Ishikawa (cell line): ENCODE data around the gene PNPLA7.

ENCODE experiments used
- CEBPB ChIP-seq: IDR thresholded peaks from 2 replicates; pipeline ENCODE4 v1.6.1; 2012
- CREB1 ChIP-seq: IDR thresholded peaks from 2 replicates; pipeline ENCODE4 v1.6.1; 2012; ENCODE audit warnings: low read depth
- EGR1 ChIP-seq: IDR thresholded peaks from 2 replicates; pipeline ENCODE4 v1.6.1; 2012
- EP300 ChIP-seq: IDR thresholded peaks from 2 replicates; pipeline ENCODE4 v1.6.1; 2012; ENCODE audit warnings: borderline replicate concordance
- FOXM1 ChIP-seq: IDR thresholded peaks from 2 replicates; pipeline ENCODE4 v1.6.1; 2012; ENCODE audit warnings: low read depth, borderline replicate concordance
- NFIC ChIP-seq: IDR thresholded peaks from 2 replicates; pipeline ENCODE4 v1.6.1; 2012
- RAD21 ChIP-seq: IDR thresholded peaks from 2 replicates; pipeline ENCODE4 v1.6.1; 2012; ENCODE audit warnings: low read depth
- TAF1 ChIP-seq: IDR thresholded peaks from 2 replicates; pipeline ENCODE4 v1.6.1; 2012; ENCODE audit warnings: low read depth, mild to moderate bottlenecking
- TCF12 ChIP-seq: IDR thresholded peaks from 2 replicates; pipeline ENCODE4 v1.6.1; 2012; ENCODE audit warnings: low read depth
- TEAD4 ChIP-seq: IDR thresholded peaks from 2 replicates; pipeline ENCODE4 v1.6.1; 2012
- YY1 ChIP-seq: IDR thresholded peaks from 2 replicates; pipeline ENCODE4 v1.6.1; 2012; ENCODE audit warnings: low read depth
- ZBTB7A ChIP-seq: IDR thresholded peaks from 2 replicates; pipeline ENCODE4 v1.6.1; 2012; ENCODE audit warnings: low read depth
- TF ChIP-seq, protein P1 (sequence below): IDR thresholded peaks from 2 replicates; pipeline ENCODE4 v1.6.1; 2012
- TF ChIP-seq, protein P2 (sequence below): IDR thresholded peaks from 2 replicates; pipeline ENCODE4 v1.6.1; 2012; ENCODE audit warnings: low read depth, mild to moderate bottlenecking
- TF ChIP-seq, protein P3 (sequence below): IDR thresholded peaks from 2 replicates; pipeline ENCODE4 v1.6.1; 2012

PNPLA7 gene

DNA sequence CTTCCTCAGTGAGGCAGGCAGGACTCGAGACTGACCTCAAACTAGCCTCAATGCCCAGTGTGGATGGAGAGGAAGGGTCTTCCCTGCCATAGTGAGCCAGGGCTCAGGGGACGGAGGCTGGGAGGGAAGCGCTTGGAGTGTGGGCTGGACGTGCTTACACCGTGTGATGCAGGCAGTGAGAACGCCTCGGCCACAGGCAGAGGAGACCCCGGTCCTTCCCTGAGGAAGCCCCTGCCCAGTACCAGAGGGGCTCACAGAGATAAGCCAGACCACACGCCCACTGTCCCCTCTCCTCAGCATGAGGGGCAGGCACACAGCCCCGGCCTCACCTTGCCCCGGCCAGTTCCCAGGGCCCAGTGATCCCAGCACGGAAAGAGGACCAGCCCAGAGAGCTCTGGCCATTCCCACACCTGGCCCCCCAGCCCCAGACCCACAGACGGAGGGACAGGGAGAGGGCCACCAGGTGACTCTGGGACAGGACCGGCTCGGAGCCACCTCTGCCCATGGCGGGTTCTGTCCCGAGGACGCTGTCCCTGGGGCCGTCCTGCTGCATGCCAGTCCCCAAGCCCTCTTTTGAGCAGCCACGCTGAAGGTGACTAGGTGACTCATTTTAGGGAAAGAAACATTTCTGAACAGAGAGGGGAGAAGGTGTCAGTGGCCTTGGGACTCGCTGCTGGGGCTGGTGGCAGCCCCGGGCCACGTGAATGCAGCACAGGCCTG is 85.0 kb downstream of the PNPLA7 start:
- TF ChIP-seq ZBTB7A (no peak), YY1 (no peak), CREB1 (no peak), NFIC (no peak), TEAD4 (no peak), CEBPB (no peak), EP300 (no peak), TCF12 (no peak), RAD21 (no peak), FOXM1 (no peak), EGR1 (no peak), TAF1 (no peak)
- TF ChIP-seq, protein P1, sequence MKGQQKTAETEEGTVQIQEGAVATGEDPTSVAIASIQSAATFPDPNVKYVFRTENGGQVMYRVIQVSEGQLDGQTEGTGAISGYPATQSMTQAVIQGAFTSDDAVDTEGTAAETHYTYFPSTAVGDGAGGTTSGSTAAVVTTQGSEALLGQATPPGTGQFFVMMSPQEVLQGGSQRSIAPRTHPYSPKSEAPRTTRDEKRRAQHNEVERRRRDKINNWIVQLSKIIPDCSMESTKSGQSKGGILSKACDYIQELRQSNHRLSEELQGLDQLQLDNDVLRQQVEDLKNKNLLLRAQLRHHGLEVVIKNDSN, result no peak
- TF ChIP-seq, protein P2, sequence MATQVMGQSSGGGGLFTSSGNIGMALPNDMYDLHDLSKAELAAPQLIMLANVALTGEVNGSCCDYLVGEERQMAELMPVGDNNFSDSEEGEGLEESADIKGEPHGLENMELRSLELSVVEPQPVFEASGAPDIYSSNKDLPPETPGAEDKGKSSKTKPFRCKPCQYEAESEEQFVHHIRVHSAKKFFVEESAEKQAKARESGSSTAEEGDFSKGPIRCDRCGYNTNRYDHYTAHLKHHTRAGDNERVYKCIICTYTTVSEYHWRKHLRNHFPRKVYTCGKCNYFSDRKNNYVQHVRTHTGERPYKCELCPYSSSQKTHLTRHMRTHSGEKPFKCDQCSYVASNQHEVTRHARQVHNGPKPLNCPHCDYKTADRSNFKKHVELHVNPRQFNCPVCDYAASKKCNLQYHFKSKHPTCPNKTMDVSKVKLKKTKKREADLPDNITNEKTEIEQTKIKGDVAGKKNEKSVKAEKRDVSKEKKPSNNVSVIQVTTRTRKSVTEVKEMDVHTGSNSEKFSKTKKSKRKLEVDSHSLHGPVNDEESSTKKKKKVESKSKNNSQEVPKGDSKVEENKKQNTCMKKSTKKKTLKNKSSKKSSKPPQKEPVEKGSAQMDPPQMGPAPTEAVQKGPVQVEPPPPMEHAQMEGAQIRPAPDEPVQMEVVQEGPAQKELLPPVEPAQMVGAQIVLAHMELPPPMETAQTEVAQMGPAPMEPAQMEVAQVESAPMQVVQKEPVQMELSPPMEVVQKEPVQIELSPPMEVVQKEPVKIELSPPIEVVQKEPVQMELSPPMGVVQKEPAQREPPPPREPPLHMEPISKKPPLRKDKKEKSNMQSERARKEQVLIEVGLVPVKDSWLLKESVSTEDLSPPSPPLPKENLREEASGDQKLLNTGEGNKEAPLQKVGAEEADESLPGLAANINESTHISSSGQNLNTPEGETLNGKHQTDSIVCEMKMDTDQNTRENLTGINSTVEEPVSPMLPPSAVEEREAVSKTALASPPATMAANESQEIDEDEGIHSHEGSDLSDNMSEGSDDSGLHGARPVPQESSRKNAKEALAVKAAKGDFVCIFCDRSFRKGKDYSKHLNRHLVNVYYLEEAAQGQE, result no peak
- TF ChIP-seq, protein P3, sequence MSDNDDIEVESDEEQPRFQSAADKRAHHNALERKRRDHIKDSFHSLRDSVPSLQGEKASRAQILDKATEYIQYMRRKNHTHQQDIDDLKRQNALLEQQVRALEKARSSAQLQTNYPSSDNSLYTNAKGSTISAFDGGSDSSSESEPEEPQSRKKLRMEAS, result no peak

DNA sequence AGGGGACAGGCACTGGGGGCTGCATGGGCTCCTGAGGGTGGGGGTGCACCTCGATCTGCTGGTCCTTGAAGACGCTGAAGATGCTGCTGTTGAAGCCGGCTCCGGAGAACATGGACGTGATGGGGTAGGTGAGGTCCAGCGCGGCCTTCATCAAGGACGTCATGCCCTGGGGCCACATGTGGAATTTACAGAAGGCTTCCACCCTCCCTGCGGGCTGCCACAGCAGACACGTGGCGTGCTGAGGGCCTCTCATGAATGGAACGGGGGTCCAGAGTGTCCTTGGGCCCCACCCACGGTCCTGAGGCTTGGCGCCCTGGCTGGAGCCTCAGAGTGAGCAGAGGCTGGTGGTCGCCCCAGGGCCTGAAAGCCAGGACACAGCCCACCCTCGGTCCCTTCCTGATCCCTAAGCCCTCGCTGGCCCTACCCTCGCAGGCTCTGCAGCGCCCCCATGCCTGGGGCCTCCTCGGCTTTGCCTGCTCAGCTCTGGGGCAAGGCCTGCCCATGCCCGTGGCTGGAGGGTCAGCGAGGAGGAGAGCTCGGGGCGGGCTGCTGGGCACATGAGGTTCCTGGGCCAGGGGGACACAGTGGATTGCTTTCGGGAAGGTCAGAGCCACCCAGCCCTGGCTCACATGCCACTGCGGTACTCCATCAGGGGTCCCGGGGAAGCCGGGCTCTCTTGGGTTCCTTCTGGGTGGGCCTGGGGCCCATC is 85.8 kb downstream of the PNPLA7 start:
- no peak for TF ChIP-seq TCF12
- TF ChIP-seq EP300, result no peak
- TF ChIP-seq ZBTB7A, result no peak
- no peak for TF ChIP-seq YY1
- TF ChIP-seq TEAD4, result no peak
- no peak for TF ChIP-seq CREB1
- TF ChIP-seq FOXM1, result no peak
- TF ChIP-seq, protein P1, result no peak
- TF ChIP-seq RAD21, result no peak
- TF ChIP-seq TAF1, result no peak
- TF ChIP-seq, protein P2, result no peak
- no peak for TF ChIP-seq EGR1
- TF ChIP-seq, protein P3, result no peak

DNA sequence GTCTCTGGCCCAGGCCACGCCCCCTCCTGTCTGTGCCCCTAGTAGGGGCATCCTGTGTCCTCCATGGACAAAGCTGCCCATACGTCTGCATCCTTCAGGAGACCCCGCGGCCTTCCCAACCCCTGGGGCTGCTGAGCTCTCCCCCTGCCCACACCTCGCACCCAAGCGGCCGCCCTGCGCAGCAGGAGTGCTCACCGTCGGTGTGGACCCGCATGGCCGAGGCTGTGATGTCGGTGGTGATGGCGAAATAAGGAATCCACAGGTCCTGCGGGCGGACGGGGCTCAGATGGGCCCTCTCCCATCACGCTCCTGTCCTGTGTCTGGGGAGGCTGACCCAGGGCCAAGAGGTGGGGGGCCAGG is 86.3 kb downstream of the PNPLA7 start:
- TF ChIP-seq, protein P1, result no peak
- no peak for TF ChIP-seq TEAD4

DNA sequence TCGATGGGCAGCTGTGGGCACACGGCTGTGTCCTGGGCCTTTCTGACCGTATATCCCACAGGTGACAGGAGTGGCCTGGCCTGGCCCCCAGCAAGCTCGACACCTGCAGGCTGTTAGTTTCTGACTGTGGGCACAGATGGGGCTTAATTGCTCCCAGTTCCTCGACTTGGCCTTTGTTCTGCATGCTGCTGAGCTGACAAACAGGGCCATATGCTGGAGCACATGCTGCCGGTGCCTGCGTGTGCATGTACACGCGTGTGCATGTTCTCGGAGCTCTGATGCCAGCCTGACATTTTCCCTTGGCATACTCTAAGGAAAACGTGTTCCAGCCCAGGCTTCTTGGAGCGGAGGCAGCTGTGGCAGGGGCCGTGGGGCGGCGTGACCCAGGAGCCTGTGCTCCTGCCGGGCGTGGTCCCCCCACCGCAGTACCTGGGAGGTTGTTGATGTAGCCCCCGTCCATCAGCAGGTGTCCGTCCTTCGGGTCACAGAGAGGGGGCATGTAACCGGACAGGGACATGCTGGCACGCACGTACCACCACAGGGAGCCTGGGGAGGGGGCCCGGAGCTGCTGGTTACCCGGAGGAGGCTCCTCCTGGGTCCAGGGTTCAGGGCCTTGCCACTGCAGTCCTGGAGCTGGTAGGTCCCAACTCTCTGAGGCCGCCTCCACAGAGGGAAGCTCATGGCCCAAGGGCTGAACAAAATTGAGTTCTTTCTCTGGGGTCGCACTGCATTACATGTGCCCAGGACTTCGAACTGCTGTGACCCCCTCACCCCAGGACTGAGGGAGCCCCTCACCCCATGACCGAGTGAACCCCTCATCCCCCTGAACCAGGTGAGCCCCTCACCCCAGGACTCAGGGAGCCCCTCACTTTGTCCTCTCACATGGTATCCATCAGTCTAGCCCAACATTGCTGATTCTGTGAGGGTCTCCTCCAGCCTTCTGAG is 86.9 kb downstream of the PNPLA7 start:
- TF ChIP-seq RAD21, result no peak
- TF ChIP-seq CEBPB, result no peak
- no peak for TF ChIP-seq TCF12
- no peak for TF ChIP-seq ZBTB7A
- no peak for TF ChIP-seq YY1
- no peak for TF ChIP-seq TEAD4
- TF ChIP-seq FOXM1, result no peak
- no peak for TF ChIP-seq CREB1
- no peak for TF ChIP-seq TAF1
- TF ChIP-seq, protein P3, result no peak
- TF ChIP-seq EP300, result no peak
- no peak for TF ChIP-seq EGR1
- TF ChIP-seq, protein P2, result no peak
- TF ChIP-seq, protein P1, result no peak
